Pancreas (tissue), 10 donors: ENCODE data around the gene MSH4. TPM values are rescaled to one million over a fixed set of nuclear protein-coding genes. Genes with fewer than 3 reads are reported as not detected.

ENCODE experiments used
- ATAC-seq, 4 donors: fragments of 200-7000 bp; cut with Tn5 transposase; one replicate each; pipeline versions ENCODE4 v1.8.0 to v1.9.1; 2020; ENCODE audit warnings: mild to moderate bottlenecking in 4 of 4, moderate library complexity in 4 of 4
- DNase-seq, 6 donors: peaks; one replicate each; pipeline ENCODE4 v3.0.0-alpha.2; 2020
- FAIRE-seq: peaks from 2 replicates; lab custom pipeline; 2012; peaks lifted over from hg19 to GRCh38; lab: Jason Lieb, UNC
- H3K27ac ChIP-seq, 4 donors: fragments of 200-600 bp; sonication (generic); 1 replicate in 3 of 4; 2 replicates in 1 of 4; pipeline versions ENCODE4 v1.5.0 to v1.8.0; 2020
- H3K27me3 ChIP-seq, 4 donors: fragments of 200-600 bp; one replicate each; pipeline ENCODE4 v1.8.0; 2021
- H3K36me3 ChIP-seq, 3 donors: fragments of 200-600 bp; sonication (generic) in 1 of 3; one replicate each; pipeline versions ENCODE4 v1.5.0 to v1.8.0; 2020 to 2021
- H3K4me1 ChIP-seq, 3 donors: fragments of 200-600 bp; one replicate each; pipeline ENCODE4 v1.8.0; 2021
- H3K4me3 ChIP-seq, 4 donors: fragments of 200-600 bp; sonication (generic) in 2 of 4; one replicate each; pipeline versions ENCODE4 v1.5.0 to v1.8.0; 2020 to 2021
- H3K9me3 ChIP-seq, 4 donors: fragments of 200-600 bp; one replicate each; pipeline ENCODE4 v1.8.0; 2021
- CTCF ChIP-seq, 4 donors: fragments of 200-600 bp; sonication (generic) in 3 of 4; IDR thresholded peaks; one replicate each; pipeline versions ENCODE4 v1.5.0 to v1.8.0; 2021; ENCODE audit warnings: antibody characterized with exemption in 4 of 4
- WGBS, 2 donors: extraction: QIAGEN DNeasy Blood & Tissue Kit; methylation state at CpG; one replicate each; pipeline ENCODE4 v1.1.7; 2013; 5-methylcytosine and 5-hydroxymethylcytosine counted together
- intact Hi-C, 3 donors: fragments of 100-400 bp; cut with DNase I; formaldehyde crosslinking; loops; one replicate each; pipeline versions ENCODE4 v1.11.1 to v1.14.2; 2022
- polyA plus RNA-seq, 2 donors: library from polyadenylated mRNA; stranded (reverse); fragments of 200-250 nt; gene quantifications; one replicate each; pipeline ENCODE4 v1.2.3, GENCODE V29; 2013
- total RNA-seq, 6 donors: library from RNA; stranded (reverse); fragmentation: NEBNext Ultra II Directional in 4 of 6; extraction: Animal tissue kit (Norgen Biotek cat#: 25700) in 4 of 6; gene quantifications; one replicate each; pipeline versions ENCODE4 v1.2.1 to v1.2.4, GENCODE V29; 2021 to 2023
- donor health status: healthy with polysubstance abuse.
- donor health status: DM: no; HTN: no; CAD: no; lungs with moderate emphysema.
- donor health status: DM: no; HTN: no; CAD: no.
- donor health status: control.
- donor health status: control.
- donor health status: Bipolar disorder and iron deficiency.
- donor health status: DM: yes; HTN: yes; CAD: no.
- donor health status: DM: no; HTN: no; CAD: no.
- donor health status: DM: no; HTN: no; CAD: no.
- donor health status: DM: yes; HTN: yes; CAD: no.

The MSH4 gene
- total and polyA plus RNA-seq, 8 donors, result 0.09 to 0.19 (median 0.13) TPM

DNA sequence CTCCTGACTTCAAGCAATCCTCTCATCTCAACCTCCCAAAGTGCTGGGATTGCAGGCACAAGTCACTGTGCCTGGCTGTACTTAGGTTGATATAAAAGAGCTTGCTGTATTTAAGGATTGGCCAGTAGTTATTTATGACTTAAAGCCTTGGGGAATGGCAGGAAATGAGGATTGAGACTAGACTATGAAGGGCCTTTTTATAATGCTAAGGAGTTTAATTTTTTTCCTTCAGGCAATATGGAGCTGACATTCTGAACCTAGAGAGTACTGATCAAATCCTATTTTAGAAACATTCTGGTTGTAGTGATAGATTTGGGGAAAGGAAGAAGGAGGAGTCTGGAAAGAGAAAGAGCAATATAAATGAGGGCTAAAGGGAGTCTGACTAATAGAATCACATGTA lies 44.7 kb downstream of the MSH4 start:
- no peak overlapping the region for H3K4me3 ChIP-seq
- DNase-seq, result no peak
- no peak overlapping the region for H3K27ac ChIP-seq
- H3K9me3 ChIP-seq, result no peaks in the 10 kb centered on the region
- no peaks in the 10 kb centered on the region for H3K27me3 ChIP-seq
- intact Hi-C loops, result no loop called here
- H3K36me3 ChIP-seq, result no peaks in the 10 kb centered on the region
- no peak for ATAC-seq
- no peaks in the 10 kb centered on the region for H3K4me1 ChIP-seq
- TF ChIP-seq CTCF (IDR thresholded peaks at IDR 0.05), result no peak
- no peak for FAIRE-seq

DNA sequence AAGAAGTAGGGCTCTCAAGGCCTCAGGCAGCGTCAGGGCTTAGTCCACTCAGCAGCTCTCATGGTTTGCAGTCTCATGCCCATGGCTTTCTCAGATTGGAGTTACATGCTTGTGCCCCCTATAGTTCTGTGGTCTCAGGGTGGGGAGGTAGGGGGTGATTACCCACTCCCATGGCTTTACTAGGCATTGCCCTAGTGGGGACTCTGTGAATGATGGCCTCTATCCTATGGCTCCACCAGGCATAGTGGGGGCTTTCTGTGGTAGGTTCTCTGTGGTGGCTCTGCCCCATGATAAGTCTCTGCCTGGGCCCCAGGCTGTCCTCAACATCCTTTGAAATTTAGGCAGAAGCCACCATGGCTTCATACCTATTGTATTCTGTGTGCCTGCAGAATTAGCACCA lies 48.9 kb downstream of the MSH4 start:
- no peak for TF ChIP-seq CTCF (IDR thresholded peaks at IDR 0.05)
- H3K27ac ChIP-seq, result no peak overlapping the region
- no peak for FAIRE-seq
- H3K27me3 ChIP-seq, result no peaks in the 10 kb centered on the region
- ATAC-seq, result no peak
- H3K4me3 ChIP-seq, result no peak overlapping the region
- no peaks in the 10 kb centered on the region for H3K9me3 ChIP-seq
- no peak for DNase-seq
- H3K36me3 ChIP-seq, result no peaks in the 10 kb centered on the region
- H3K4me1 ChIP-seq, result no peaks in the 10 kb centered on the region
- 0 to 50% methylated on average over 1 of the region's 1 CpG for WGBS, 2 donors
- intact Hi-C loops, result no loop called here

DNA sequence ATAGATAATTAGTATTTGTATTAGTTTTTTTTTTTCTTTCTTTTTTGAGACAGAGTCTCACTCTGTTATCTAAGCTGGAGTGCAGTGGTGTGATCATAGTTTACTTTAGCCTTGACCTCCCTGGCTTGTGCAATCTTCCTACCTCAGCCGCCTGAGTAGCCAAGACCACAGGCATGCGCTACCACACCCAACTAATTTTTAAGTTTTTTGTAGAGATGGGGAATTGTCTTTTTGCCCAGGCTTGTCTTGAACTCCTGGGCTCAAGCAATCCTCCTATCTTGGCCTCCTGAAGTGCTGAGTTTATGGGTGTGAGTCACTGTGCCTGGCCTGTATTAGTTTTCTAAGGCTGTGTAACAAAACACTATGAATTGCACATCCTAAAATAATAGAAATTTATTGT lies 58.3 kb downstream of the MSH4 start:
- intact Hi-C loops, result no loop called here
- ATAC-seq (no peak), FAIRE-seq (no peak), DNase-seq (no peak)
- TF ChIP-seq CTCF (IDR thresholded peaks at IDR 0.05), result no peak
- H3K36me3 ChIP-seq, result no peaks in the 10 kb centered on the region
- H3K9me3 ChIP-seq, result no peaks in the 10 kb centered on the region
- H3K27ac ChIP-seq, result no peak overlapping the region
- H3K27me3 ChIP-seq, result no peaks in the 10 kb centered on the region
- H3K4me1 ChIP-seq, result no peaks in the 10 kb centered on the region
- no peak overlapping the region for H3K4me3 ChIP-seq
- WGBS, 2 donors, result 74 to 76% methylated on average over 2 of the region's 2 CpGs

DNA sequence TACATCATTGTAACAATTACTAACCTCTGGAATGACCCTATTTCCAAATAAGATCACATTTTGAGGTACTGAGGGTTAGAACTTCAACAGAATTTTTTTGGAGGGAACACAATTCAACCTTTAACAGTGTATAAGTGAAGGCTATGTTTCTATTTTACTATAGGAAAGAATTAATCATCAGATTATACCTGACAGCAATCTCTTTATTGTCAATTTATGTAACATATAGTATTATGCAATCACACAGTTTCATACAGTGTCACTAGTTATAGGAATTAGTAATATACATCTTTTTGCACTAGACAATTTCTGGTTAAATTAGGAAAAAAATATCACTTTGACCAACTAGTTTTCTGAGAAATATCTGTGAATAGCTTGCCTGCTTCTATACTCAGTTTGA lies 59.1 kb downstream of the MSH4 start:
- DNase-seq (no peak), FAIRE-seq (no peak), ATAC-seq (no peak)
- Histone ChIP-seq H3K4me1 (no peaks in the 10 kb centered on the region), H3K36me3 (no peaks in the 10 kb centered on the region), H3K27me3 (no peaks in the 10 kb centered on the region), H3K9me3 (no peaks in the 10 kb centered on the region), H3K4me3 (no peak overlapping the region), H3K27ac (no peak overlapping the region)
- intact Hi-C loops, result no loop called here
- no peak for TF ChIP-seq CTCF (IDR thresholded peaks at IDR 0.05)

DNA sequence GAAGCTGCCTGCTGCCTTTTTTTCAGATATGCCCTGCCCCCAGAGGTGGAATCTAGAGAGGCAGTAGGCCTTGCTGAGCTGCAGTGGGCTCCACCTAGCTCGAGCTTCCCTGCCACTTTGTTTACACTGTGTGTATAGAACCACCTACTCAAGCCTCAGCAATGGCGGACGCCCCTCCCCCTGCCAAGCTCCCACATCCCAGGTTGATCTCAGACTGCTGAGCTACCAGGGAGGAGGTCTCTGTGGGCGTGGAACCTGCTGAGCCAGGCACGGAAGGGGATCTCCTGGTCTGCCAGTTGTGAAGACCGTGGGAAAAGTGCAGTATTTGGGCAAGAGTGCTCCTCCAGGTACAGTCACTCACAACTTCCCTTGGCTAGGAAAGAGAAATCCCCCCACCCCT lies 65.1 kb downstream of the MSH4 start:
- TF ChIP-seq CTCF (IDR thresholded peaks at IDR 0.05), result no peak

More for the DNA sequence above, 65.1 kb downstream of the MSH4 start:
- Histone ChIP-seq H3K27ac (no peak overlapping the region), H3K4me3 (no peak overlapping the region), H3K27me3 (no peaks in the 10 kb centered on the region), H3K9me3 (no peaks in the 10 kb centered on the region), H3K36me3 (no peaks in the 10 kb centered on the region), H3K4me1 (no peaks in the 10 kb centered on the region)
- DNase-seq (peak in 1 of 6 donors; percentile 19), FAIRE-seq (no peak), ATAC-seq (no peak)
- intact Hi-C loops, result no loop called here
- 38 to 53% methylated on average over 6 of the region's 6 CpGs for WGBS, 2 donors
